GM19324 (cell line): Measurements from ENCODE around the gene CCDC78.
"Not testable (repeated sequence)": the region's sequence is repeated elsewhere in the genome, so short reads cannot be mapped to it uniquely, and the experiment has no call there.

ENCODE experiments used
- ATAC-seq: cut with Tn5 transposase; IDR thresholded peaks from one replicate; pipeline ENCODE4 v1.9.1; 2021; ENCODE audit warnings: mild to moderate bottlenecking, moderate library complexity; ENCODE audit not compliant: unreplicated experiment, low FRiP score

The CCDC78 gene

DNA sequence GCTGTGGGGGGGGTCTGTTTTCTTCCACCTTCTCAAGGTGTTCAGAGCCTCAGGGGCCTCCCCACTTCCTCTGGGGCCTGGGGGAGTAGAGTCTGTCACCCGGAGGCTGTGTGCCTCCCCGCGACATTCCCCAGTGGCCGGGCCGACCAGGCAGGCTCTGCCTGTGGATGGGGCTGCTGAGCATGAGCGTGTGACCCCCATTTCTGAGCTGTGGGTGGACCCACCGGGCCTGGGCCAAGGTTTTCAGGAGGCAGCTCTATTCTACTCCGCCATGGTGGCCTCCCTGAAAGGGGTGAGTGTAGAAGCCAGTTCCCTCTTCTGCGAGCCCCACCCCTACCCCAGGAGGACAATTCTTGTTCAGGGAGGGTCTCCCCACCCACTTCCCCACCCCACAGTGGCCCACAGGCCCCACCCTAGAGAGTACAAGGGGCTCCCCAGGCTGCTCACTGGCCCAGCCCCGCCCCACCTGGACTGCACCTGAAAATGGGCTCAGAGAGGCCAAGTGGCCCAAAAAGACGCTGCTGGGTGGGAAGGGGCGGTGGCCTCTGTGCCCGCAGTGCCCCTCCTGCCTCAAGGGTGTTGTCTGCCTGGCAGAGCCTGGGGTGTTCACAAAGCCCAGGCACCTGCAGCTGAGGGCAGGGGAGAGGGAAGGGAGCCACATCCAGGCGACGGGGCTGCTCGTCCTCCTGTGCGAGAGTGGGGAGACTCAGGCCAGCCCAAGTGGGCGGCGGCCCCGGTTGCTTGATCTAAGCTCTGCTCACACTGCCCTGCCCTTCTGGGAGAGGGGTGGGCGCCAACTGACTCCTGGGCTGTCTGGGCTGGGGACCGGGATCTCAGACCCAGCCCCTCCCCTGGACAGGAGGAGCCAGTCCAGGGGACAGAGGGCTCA, 35.6 kb upstream of the CCDC78 start:
- ATAC-seq = no peak

GRCh38 chr16:760545-761343, 34.5 kb upstream of the CCDC78 start, which contains the start of gene MSLN:
Gene MSLN (plus strand): TSS chr16:760734. CDS start chr16:762681, 1,947 bp downstream.
- no peak for ATAC-seq

DNA sequence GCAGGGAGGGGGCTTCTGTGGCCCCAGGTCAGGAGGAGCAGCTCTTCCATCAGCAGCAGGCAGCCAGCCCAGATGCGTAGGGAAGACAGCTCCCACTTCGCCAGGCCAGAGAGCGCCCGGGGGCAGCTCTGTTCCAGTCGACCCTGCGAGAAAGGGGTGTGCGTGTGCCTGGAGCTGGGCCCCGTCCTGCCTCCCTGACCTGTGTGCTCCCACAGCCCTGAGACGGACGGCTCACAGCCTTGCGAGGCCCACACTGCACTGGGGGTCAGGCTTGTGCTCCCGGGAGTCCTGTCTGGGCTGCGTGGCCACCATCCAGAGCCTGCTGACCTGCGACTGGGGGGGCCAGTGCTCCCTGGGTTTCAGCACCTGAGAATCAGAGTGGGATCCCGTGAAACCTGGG, 33.8 kb upstream of the CCDC78 start:
- ATAC-seq = no peak

GRCh38 chr16:759110-759910, 33.1 kb upstream of the CCDC78 start:
- ATAC-seq = no peak

GRCh38 chr16:756428-756827, 30.2 kb upstream of the CCDC78 start:
- no peak for ATAC-seq

GRCh38 chr16:754656-755055, 28.4 kb upstream of the CCDC78 start:
- no peak for ATAC-seq

DNA sequence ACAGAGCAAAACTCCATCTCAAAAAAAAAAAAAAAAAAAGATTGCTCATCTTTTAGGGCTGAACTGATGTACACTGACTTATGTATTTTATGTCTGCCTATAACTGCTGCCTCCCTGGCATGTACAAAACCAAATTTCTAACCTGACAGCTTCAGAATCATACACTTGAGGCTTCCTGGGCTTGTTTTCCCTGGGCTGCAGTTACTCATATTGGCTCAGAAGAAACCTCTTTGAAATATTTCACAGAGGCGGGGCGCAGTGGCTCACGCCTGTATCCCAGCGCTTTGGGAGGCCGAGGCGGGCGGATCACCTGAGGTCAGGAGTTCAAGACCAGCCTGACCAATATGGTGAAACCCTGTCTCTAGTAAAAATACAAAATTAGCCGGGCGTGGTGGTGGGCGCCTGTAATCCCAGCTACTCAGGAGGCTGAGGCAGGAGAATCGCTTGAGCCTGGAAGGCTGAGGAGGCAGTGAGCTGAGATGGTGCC, 27.9 kb upstream of the CCDC78 start:
- not testable (repeated sequence) for ATAC-seq

GRCh38 chr16:752007-752312, 25.7 kb upstream of the CCDC78 start:
- ATAC-seq = no peak

DNA sequence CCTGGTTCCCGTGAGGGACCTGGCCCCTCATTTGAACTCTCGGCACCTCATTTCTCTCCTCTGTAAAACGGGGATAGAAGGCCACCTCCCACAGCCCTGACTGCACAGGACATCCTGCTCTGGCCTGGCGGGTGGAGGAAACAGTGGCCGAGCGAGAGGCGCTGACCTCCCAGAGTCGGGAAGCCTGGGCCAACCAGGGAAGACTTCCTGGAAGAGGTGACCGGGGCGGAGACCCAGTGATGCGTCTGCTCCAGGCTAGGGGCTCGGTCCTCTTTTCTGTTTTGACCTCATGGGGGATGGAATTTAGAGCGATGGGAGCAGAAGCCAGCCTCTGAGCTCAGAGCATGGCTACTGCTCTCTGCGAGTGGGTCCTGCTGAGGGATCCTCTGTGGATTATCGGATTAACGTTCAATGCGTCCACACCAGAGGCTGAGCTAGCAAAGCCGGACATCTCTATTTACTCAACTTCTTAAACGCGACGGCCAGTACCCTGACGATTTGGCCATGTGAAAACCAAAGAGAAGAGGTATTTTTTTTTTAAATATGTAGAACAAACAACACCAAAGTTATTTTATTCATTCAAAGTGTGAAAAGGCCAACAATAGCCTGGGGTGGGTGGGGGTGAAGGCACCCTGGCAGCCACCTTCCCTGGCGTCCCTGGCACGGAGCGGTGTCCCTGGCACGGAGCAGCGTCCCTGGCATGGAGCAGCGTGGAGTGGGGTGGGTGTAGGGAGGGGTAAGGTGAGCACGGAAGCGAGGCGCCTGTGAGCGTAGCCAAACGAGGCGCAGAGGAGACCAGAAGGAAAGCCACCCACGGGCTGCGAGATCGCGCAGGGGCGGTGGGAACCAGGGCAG, 25.1 kb upstream of the CCDC78 start:
- no peak for ATAC-seq

GRCh38 chr16:750485-750884, 24.2 kb upstream of the CCDC78 start:
- ATAC-seq = no peak

- no peak for ATAC-seq
Measured at GRCh38 chr16:749010-749409, 22.8 kb upstream of the CCDC78 start.

DNA sequence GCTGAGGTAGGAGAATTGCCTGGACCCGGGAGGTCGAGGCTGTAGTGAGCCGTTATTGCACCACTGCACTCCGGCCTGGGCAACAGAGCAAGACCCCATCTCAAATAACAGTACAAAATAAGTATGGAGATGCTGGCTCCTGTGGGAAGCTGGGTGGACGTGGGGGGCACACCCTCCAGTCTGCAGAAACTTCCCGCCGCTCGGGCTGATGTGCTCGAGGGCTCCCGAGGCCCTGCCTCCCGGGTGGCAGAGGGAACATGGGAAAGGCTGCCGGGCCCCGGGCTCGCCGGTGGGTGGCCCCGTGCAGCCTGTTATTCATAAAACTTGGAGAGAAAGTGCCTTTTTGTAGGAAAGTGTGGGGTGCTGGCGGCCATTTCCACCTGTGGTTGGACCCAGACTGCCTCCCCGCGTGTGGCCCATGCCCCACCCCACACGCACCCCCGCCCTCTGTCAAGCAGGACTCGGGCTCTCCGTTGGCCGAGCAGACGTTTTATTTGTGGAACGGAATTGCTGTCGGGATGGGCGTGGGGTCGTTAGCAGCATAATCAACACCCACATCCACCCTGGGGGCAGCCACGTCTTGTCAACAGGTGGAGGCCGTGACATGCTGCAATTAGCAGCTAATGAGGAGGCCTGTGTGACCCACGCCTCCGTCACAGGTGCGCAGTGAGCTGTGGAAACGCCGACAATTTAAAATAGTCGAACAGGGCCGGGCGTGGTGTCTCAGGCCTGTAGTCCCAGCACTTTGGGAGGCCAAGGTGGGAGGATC, 21.9 kb upstream of the CCDC78 start:
- ATAC-seq = no peak

DNA sequence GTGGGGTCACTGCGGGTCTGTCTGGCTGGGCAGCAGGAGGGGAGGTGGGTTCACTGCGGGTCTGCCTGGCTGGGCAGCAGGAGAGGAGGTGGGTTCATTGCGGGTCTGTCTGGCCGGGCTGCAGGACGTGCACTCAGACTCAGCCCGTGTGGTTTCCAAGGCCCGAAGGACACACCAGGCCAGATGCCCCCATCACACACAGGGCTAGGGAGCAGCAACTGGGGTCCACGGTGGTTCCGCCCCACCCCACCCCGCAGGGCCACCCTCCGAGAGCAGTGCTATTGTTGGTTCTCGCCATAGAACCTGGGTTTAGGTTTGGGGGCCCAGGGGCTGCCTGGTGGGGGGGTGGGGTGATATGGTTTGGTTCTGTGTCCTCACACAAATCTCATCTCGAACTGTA, 20.4 kb upstream of the CCDC78 start:
- ATAC-seq = no peak

DNA sequence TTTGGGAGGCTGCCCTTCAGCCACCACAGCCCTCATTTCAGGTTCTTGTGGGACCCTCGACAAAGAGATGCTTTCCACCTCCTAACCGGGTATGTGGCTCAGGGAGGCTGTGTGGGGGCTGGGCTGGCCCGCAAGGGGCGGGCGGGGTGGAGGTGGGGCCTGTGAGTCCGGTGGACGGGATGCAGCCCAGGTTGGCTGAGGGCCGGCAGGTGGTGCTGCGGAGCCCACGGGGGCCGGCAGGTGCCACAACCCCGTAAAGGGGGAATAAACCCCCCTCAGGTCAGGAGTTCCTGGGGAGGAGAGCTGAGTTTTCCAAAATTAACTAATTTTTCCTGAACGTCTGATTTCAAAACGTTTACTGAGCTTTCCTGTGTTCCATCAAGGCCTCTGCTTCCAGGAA, 19.5 kb upstream of the CCDC78 start:
- no peak for ATAC-seq

GRCh38 chr16:743794-744500, 17.7 kb upstream of the CCDC78 start:
- ATAC-seq = no peak

- ATAC-seq = not testable (repeated sequence)
Measured at GRCh38 chr16:742894-743293, 16.7 kb upstream of the CCDC78 start.

GRCh38 chr16:741986-742629, 15.9 kb upstream of the CCDC78 start:
- no peak for ATAC-seq
